Measurements from ENCODE around the gene RETREG1.

- TF ChIP-seq CTCF (IDR thresholded peaks at IDR 0.05; ENCODE audit: borderline replicate concordance, extremely low read depth, low read length, poor library complexity, severe bottlenecking) (no peak), EZH2 (IDR thresholded peaks at IDR 0.05; ENCODE audit: borderline replicate concordance, low read depth, low read length, severe bottlenecking) (no peak)
Measured at GRCh38 chr5:16531063-16531648, 85.6 kb downstream of the RETREG1 start.
